Measurements from ENCODE around the gene ABHD12. TPM values are rescaled to one million over a fixed set of nuclear protein-coding genes. Genes with fewer than 3 reads are reported as not detected.

The ABHD12 gene
- total RNA-seq, 3 donors from 2014 or later (not counting 1 experiment from before 2014, with no cell fraction given), result 28.5 to 34.6 (median 34.5) TPM

DNA sequence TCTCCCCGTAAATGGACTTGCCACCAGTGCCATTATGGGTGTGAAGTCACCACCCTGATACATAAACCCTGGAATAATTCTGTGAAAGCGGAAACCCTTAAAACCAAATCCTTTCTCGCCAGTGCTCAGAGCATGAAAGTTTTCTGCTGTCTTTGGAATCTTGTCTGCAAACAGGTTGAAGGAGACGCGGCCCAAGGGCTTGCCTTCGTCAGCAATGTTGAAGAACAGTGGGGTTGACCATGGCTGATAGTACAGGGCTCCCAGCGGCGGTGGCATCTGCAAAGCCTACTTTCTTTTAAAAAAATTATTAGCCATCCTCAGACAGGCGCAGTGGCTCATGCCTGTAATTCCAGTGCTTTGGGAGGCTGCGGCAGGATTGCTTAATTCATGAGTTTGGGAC is 22.1 kb downstream of the ABHD12 start:
- Mint-ChIP-seq H3K9me3 (no peaks in the 10 kb centered on the region), H3K36me3 (no peaks in the 10 kb centered on the region), H3K27me3 (ENCODE audit: low read depth in 2 of 2) (no peaks in the 10 kb centered on the region), H3K4me1 (peaks cover 13 to 20% of the 10 kb centered on the region in 2 donors), H3K4me3 (no peak overlapping the region), H3K27ac (no peak overlapping the region)
- Histone ChIP-seq H3K27ac (ENCODE audit: low read length) (no peak overlapping the region), H3K27me3 (ENCODE audit: control insufficient read depth, insufficient read depth, low read length) (no peaks in the 10 kb centered on the region), H3K4me3 (ENCODE audit: low read length) (no peak overlapping the region), H3K9me3 (ENCODE audit: control insufficient read depth, insufficient read depth, low read length) (no peaks in the 10 kb centered on the region), H3K36me3 (ENCODE audit: control insufficient read depth, insufficient read depth, low read length) (no peaks in the 10 kb centered on the region), H3K4me1 (ENCODE audit: control insufficient read depth, insufficient read depth, low read length) (no peaks in the 10 kb centered on the region)
- intact Hi-C loops (cut with micrococcal nuclease), result no loop called here
- TF ChIP-seq, protein P1, sequence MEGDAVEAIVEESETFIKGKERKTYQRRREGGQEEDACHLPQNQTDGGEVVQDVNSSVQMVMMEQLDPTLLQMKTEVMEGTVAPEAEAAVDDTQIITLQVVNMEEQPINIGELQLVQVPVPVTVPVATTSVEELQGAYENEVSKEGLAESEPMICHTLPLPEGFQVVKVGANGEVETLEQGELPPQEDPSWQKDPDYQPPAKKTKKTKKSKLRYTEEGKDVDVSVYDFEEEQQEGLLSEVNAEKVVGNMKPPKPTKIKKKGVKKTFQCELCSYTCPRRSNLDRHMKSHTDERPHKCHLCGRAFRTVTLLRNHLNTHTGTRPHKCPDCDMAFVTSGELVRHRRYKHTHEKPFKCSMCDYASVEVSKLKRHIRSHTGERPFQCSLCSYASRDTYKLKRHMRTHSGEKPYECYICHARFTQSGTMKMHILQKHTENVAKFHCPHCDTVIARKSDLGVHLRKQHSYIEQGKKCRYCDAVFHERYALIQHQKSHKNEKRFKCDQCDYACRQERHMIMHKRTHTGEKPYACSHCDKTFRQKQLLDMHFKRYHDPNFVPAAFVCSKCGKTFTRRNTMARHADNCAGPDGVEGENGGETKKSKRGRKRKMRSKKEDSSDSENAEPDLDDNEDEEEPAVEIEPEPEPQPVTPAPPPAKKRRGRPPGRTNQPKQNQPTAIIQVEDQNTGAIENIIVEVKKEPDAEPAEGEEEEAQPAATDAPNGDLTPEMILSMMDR (IDR thresholded peaks at IDR 0.05), result no peak
- ATAC-seq, result no peak
- DNase-seq, result no peak
- WGBS (ENCODE audit: insufficient coverage), result 99% methylated on average over 10 of the region's 10 CpGs

DNA sequence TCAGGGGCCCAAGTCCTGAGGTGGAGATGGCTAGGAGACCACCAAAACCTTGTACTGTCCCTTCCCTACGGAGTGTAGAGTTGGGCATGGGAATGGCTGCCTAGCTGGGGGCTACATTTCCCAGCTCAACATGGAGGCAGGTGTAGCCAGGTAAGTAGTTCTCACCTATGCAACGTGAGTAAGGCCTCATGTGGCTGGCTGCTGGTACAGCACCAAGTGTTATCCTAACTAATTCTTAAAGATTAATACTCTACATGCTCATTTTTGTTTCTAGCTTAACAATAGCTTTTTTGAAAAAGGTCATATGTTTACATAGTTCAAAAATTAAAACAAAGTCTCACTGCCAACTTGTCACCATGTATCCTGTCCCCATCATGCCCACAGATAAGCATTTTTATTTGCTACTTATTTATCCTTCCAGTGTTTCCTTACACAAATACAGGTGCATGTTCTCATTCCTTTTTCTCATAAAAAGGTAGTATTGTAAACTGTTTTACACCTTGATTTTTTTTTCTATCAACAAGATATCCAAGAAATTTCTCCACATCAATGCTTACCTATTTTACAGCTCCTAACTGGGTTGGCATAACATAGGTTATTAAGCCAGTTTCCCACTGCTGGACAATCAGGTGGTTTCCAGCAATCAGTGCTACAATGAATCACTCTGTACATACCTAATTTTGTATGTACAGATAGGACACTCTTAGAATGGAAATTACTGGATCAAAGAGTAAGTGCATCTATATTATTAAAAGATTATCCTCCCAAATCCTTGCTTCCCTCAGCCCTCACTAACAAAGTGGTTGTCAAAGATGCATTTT is 25.5 kb downstream of the ABHD12 start:
- WGBS (ENCODE audit: insufficient coverage), result 97% methylated on average over 2 of the region's 2 CpGs
- H3K36me3 ChIP-seq (ENCODE audit: control insufficient read depth, insufficient read depth, low read length), result no peaks in the 10 kb centered on the region
- Mint-ChIP-seq H3K27ac (no peak overlapping the region), H3K27me3 (ENCODE audit: low read depth in 2 of 2) (no peaks in the 10 kb centered on the region), H3K36me3 (no peaks in the 10 kb centered on the region), H3K9me3 (no peaks in the 10 kb centered on the region), H3K4me3 (no peak overlapping the region), H3K4me1 (peaks cover 5% of the 10 kb centered on the region in 2 donors)
- no peak for DNase-seq
- TF ChIP-seq, protein P1 (IDR thresholded peaks at IDR 0.05), result no peak
- no peaks in the 10 kb centered on the region for H3K9me3 ChIP-seq (ENCODE audit: control insufficient read depth, insufficient read depth, low read length)
- intact Hi-C loops (cut with micrococcal nuclease), result no loop called here
- no peak for ATAC-seq
- H3K27me3 ChIP-seq (ENCODE audit: control insufficient read depth, insufficient read depth, low read length), result no peaks in the 10 kb centered on the region
- H3K4me3 ChIP-seq (ENCODE audit: low read length), result no peak overlapping the region
- peaks cover 5% of the 10 kb centered on the region for H3K4me1 ChIP-seq (ENCODE audit: control insufficient read depth, insufficient read depth, low read length)
- H3K27ac ChIP-seq (ENCODE audit: low read length), result no peak overlapping the region

DNA sequence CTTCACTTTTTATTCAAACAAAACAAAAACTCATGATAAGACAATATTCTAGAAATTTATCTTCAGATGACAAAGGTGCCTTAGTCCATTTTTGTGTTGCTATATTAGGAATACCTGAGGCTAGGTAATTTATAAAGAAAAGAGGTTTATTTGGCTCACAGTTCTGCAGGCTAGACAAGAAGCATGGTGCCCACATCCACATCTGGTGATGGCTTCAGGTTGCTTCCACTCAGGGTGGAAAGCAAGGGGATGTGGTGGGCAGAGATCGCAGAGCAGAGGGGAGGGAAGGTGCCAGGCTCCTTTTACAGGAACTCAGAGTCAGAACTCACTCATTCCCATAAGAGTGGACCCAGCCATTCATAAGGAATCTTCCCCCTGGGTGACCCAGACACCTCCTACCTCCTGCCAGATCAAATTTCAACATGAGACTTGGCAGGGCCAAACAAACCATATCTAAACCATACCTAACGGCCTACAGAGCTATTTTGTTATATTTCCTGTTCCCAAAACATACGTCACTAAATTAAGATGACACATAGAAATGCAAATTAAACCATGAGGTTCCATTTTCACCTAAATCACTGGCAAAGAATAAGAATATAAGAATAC is 26.4 kb downstream of the ABHD12 start:
- Mint-ChIP-seq H3K4me3 (no peak overlapping the region), H3K36me3 (no peaks in the 10 kb centered on the region), H3K9me3 (no peaks in the 10 kb centered on the region), H3K27me3 (ENCODE audit: low read depth in 2 of 2) (no peaks in the 10 kb centered on the region), H3K27ac (no peak overlapping the region), H3K4me1 (peaks cover 5% of the 10 kb centered on the region in 2 donors)
- WGBS (ENCODE audit: insufficient coverage), result 90% methylated on average over 2 of the region's 3 CpGs
- Histone ChIP-seq H3K27me3 (ENCODE audit: control insufficient read depth, insufficient read depth, low read length) (no peaks in the 10 kb centered on the region), H3K36me3 (ENCODE audit: control insufficient read depth, insufficient read depth, low read length) (no peaks in the 10 kb centered on the region), H3K4me3 (ENCODE audit: low read length) (no peak overlapping the region), H3K27ac (ENCODE audit: low read length) (no peak overlapping the region), H3K4me1 (ENCODE audit: control insufficient read depth, insufficient read depth, low read length) (peaks cover 5% of the 10 kb centered on the region), H3K9me3 (ENCODE audit: control insufficient read depth, insufficient read depth, low read length) (no peaks in the 10 kb centered on the region)
- ATAC-seq (no peak), DNase-seq (no peak)
- intact Hi-C loops (cut with micrococcal nuclease), result no loop called here
- TF ChIP-seq, protein P1 (IDR thresholded peaks at IDR 0.05), result no peak

Measured in natural killer cell (primary cell).